ENCODE data around the gene C10orf71.

C10orf71 gene

DNA sequence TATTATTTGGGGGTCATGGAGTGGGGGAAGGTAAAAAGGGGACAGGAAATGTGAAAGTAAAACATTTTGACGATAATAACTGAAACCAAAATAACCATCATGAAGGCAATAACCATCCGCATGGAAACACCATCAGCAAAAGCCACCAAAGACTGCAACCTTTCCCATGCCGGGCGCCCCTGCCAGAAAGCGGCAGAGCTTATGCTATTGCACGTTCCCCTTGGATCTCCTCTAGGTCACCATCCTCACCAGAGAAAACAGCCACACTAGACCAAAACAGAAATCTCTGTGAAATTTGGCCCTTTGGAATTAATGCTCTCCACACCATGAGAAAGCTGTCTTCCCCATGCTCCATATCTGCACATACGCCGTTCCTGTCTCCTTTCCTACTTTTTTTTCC lies 65.8 kb downstream of the C10orf71 start:
- DNase-seq (ENCODE audit: low spot score): no peak
- no peak for TF ChIP-seq CTCF (IDR thresholded peaks at IDR 0.05; ENCODE audit: extremely low read depth, missing control alignments)

DNA sequence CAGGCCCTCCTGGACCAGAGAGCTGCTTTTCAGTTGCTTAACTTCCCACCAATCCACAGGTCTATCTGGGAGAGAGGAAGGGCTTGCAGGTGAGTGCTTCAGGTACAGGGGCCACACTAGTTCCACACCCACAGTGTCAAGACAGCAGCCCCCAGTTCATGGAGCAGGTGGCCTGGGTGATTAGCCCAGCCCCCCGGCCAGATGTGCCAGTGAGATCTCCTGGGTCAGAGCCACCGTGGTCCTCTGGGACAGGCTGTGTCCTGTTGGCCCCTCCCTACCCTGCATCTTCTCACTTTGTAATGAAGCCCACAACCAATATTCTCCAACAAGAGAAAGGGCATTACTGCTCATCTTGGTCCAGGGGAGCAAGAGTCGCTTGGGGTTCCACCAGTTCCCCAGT lies 66.3 kb downstream of the C10orf71 start:
- TF ChIP-seq CTCF (IDR thresholded peaks at IDR 0.05; ENCODE audit: extremely low read depth, missing control alignments): no peak
- no peak for DNase-seq (ENCODE audit: low spot score)

- no peak for TF ChIP-seq CTCF (IDR thresholded peaks at IDR 0.05; ENCODE audit: extremely low read depth, missing control alignments)
- DNase-seq (ENCODE audit: low spot score): no peak
Observed at GRCh38 chr10:49365675-49366415, 66.9 kb downstream of the C10orf71 start.

DNA sequence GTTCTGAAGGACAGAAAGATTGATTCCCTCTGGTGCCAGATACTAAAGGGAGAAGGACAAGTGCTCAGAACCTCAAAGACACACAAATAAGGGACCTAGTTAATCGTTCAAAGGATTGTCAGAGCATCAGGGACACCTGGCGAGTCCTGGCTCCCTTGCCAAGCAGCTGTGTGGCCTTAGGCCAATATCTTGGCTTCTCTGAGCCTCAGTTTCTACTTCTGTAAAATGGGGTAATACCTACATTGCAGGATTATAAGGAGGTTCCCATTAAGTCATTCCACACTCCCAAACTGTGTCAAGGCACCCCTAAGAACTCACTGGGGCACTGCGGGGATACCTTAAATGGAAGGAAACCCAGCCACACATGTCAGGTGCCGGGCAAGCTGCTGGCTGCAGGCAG lies 67.5 kb downstream of the C10orf71 start:
- no peak for TF ChIP-seq CTCF (IDR thresholded peaks at IDR 0.05; ENCODE audit: extremely low read depth, missing control alignments)
- no peak for DNase-seq (ENCODE audit: low spot score)

GRCh38 chr10:49367600-49367999 lies 68.6 kb downstream of the C10orf71 start:
- no peak for TF ChIP-seq CTCF (IDR thresholded peaks at IDR 0.05; ENCODE audit: extremely low read depth, missing control alignments)
- no peak for DNase-seq (ENCODE audit: low spot score)

DNA sequence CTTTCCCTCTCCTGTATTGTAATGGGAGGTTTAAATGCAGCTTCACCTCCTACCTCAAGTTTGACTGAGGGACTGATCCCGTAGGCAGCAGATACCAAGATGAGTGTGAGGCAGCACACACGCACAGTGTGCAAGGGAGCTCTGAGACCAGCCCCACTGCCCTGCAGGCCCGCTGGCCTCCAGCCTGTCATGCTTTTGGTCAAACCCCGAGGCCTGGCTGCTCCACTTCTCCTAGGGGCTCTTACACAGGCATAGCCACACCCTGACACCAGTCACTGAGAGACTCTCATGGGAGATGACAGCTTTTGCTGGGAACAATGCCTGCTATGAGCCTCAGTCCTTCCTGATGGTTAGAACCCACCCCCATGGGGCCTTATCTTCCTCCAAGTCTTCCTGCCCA lies 69.3 kb downstream of the C10orf71 start:
- DNase-seq (ENCODE audit: low spot score): no peak
- TF ChIP-seq CTCF (IDR thresholded peaks at IDR 0.05; ENCODE audit: extremely low read depth, missing control alignments): no peak

DNA sequence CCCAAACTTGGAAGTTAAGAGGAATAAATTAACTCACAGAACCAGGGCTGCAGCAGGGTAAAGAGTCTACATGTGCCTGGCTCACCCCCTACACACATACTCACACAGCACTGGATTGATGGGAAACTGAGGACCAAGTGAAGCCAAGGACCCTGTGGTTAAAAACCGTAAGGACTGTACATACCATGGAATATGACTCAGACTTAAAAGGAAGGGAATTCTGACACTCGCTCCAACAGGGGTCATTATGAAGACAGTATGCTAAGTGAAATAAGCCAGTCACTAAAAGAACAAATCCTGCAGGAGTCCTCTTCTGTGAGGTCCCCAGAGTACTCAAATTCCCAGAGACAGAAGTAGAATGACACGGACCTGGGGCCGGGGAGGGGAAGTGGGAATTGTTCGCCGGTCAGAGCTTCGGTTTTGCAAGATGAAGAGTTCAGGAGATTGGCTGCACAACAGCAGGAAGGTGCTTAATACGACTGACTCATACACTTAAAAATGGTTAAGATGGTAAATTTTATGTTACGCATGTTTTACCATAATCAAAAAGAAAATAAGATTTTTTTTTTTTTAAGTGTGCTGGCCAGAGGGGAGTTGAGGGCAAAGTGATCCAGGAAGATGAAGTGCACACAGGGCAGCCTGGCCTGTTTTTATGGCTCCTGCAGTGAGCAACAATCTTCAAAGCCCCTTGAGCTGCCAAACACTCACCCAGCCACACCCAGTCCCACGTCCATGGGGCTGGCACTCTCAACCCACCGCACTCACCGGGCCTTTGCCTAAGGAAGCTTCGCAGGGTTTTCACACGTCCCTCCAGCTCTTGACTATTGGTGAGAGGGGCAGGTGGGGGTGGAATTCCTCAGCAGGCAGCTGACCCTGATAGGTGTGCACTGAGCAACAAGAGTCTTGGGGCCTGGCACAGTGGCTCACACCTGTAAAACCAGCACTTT lies 70.5 kb downstream of the C10orf71 start:
- DNase-seq (ENCODE audit: low spot score): no peak
- no peak for TF ChIP-seq CTCF (IDR thresholded peaks at IDR 0.05; ENCODE audit: extremely low read depth, missing control alignments)
